ENCODE measurements around the gene IQGAP2.

GRCh38 chr5:76546497-76547102 is 143.5 kb downstream of the IQGAP2 start:
- TF ChIP-seq NR2C2 (CRISPR knock-in tag; IDR thresholded peaks at IDR 0.05), result no peak
- no peak for TF ChIP-seq NR2C2 (tag; IDR thresholded peaks at IDR 0.05)
- TF ChIP-seq CTCF (IDR thresholded peaks at IDR 0.05 in 2 of 3, conservative IDR thresholded peaks at IDR 0.05 in 1 of 3; ENCODE audit: insufficient read depth in 2 of 3, low read depth in 1 of 3, low read length in 3 of 3), result no peak
